22Rv1 (cell line): ENCODE results near the gene LRRC8A.

Source experiments
- H3K27ac ChIP-seq: fragments of 450-650 bp; 2 replicates; pipeline ENCODE4 v1.5.1; 2017
- CTCF ChIP-seq: fragments of 450-650 bp; IDR thresholded peaks from 2 replicates; pipeline ENCODE4 v1.5.1; 2017; ENCODE audit warnings: mild to moderate bottlenecking
- ZFX ChIP-seq: fragments of 450-650 bp; IDR thresholded peaks from 2 replicates; pipeline ENCODE4 v1.6.1; 2017; ENCODE audit warnings: antibody characterized with exemption, borderline replicate concordance

Gene LRRC8A

DNA sequence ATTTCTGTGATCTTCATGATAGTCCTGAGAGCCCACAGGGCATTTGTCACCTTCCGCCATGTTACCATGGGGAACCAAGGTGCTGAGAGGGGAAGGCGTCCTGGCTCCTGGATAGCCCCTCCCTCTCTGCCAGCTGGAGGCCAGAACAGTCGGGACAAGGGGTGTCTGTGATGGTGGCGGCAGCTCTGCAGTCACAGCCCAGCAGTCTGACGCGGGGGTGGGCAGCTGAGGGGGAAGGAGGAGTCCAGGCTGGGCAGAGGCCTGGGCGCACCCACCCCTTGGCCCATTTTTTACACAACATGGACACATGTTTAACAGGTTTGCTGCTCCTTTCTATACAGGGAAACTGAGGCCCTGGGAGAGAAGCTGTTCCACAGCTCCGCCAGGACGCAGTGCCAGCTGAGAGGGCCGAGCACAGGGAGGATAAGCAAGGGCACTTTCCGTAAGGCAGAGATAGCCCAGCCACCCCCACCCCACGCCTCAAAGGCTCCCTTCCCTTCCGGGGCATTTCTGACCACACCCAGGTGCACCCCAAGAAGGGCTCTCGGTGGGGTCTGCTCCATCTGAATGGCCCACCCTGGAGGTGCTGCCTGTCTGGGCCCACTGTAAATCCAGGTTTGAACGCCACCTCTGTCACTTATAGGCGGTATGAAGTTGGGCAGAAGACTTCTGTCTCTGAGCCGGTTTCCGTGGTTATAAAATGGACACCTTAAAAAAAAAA lies 17.1 kb downstream of the LRRC8A start:
- TF ChIP-seq ZFX, result no peak
- TF ChIP-seq CTCF, result no peak
- H3K27ac ChIP-seq, result peak overlapping the region; percentile 93

DNA sequence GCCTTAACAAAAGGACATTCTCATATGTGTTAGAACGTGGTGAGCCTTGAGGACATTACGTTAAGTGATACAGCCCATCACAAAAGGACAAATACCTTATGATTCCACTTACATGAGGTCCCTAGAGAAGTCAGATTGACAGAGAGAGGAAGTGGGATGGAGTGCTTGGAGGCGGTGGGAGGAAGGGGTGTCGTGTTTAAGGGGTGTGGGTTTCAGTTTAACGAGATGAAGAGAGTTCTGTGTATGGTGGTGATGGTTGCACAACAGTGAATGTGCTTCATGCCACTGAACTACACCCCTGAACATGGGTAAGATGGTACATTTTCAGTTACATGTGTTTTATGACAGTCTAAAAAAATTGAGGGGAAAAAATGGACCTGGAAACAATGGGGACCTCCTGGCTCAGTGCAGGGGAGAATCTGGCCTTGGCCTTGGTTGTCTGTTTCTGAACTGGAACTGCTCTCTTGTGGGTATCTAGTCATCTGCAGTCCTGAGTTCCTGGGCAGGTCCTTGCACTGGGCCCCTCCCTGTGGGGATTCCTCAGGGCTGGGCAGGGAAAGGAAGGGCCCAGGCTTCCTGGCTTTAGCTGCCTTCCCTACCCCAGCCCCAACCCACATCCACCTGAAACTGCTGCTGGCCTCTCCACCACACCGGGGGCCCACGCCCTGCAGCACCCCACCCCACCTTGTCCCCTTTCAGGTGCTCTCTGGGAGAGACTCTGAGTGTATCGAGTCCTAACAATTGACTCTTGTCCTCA lies 17.8 kb downstream of the LRRC8A start:
- peak overlapping the region; percentile 93 for H3K27ac ChIP-seq
- TF ChIP-seq CTCF (no peak), ZFX (no peak)

DNA sequence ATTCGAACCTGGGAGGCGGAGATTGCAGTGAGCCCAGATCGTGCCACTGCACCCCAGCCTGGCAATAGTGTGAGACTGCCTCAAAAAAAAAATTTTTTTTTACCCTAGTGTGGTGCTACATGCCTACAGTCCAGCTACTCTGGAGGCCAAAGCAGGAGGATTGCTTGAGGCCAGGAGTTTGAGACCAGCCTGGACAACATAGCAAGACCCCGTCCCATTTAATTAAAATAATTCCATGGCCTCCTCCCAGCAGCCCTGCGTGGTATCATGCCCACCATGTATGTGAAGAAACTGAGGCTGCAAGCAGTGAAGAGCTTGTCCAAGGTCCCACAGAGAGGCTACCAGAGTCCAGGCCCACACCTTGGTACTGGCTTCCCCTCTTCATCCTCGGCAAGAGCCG lies 19.4 kb downstream of the LRRC8A start:
- H3K27ac ChIP-seq, result peak overlapping the region; percentile 93
- TF ChIP-seq CTCF (no peak), ZFX (no peak)

DNA sequence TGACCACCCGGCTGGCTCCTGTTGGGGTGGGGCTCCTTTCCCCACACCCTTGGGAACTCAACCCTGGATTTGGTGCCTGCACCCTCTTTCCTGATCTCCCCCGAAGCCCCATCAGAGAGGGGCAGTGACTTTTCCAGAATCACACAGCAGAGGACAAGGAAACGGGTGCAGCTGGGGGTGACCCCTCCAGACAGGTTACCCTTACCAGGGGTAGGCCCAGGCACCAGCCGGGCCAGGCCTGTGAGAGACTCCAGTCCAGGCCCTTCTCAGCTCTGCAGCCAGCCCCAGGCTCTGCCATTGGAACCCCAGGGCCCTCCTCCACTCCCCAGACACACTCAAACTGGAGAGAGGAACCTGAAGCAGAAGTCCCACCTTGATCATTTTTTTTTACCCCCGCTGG lies 19.9 kb downstream of the LRRC8A start:
- H3K27ac ChIP-seq, result peak overlapping the region; percentile 93
- TF ChIP-seq ZFX, result no peak
- no peak for TF ChIP-seq CTCF

GRCh38 chr9:128902351-128903078 lies 20.6 kb downstream of the LRRC8A start:
- no peak for TF ChIP-seq CTCF
- TF ChIP-seq ZFX, result no peak
- peak overlapping the region; percentile 93 for H3K27ac ChIP-seq

DNA sequence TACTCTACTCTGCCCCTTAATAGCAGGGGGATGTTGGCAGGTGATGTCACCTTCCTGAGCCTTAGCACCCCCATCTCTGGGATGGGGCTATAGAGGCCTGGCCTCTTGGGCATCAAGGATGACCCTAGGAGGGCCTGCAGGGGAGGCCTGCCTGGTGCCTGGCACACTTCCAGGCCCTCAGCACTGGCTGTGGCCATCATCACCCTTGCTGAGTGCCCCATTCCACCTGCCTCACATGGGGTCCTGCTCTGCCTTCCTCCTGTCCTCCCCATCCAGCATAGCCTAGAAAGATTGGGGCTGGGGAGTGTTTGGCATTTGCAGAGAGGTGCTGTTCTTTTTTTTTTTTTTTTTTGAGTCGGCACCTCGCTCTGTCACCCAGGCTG lies 21.1 kb downstream of the LRRC8A start:
- TF ChIP-seq ZFX (no peak), CTCF (no peak)
- peak overlapping the region; percentile 93 for H3K27ac ChIP-seq
